IgD-negative memory B cell (primary cell): Measurements from ENCODE around the gene VOPP1. TPM values are rescaled to one million over a fixed set of nuclear protein-coding genes. Genes with fewer than 3 reads are reported as not detected.
A peak's percentile ranks its signal among the peaks of the same experiment; 100 is the strongest.
"Not testable (repeated sequence)": the region's sequence is repeated elsewhere in the genome, so short reads cannot be mapped to it uniquely, and the experiment has no call there.

Experiments
- H3K27ac Mint-ChIP-seq, 3 donors: one replicate each; pipeline ENCODE4 v1.8.0; 2020 to 2022; ENCODE audit warnings: mild to moderate bottlenecking in 3 of 3, mixed read lengths in 3 of 3, moderate library complexity in 1 of 3
- H3K27me3 Mint-ChIP-seq: one replicate; pipeline ENCODE4 v1.8.0; 2021; ENCODE audit warnings: mixed read lengths
- H3K36me3 Mint-ChIP-seq: one replicate; pipeline ENCODE4 v1.8.0; 2020; ENCODE audit warnings: mild to moderate bottlenecking, mixed read lengths
- H3K4me1 Mint-ChIP-seq, 3 donors: one replicate each; pipeline ENCODE4 v1.8.0; 2020 to 2022; ENCODE audit warnings: mixed read lengths in 3 of 3, mild to moderate bottlenecking in 1 of 3
- H3K4me3 Mint-ChIP-seq, 4 donors: one replicate each; pipeline ENCODE4 v1.8.0; 2020 to 2022; ENCODE audit warnings: mild to moderate bottlenecking in 4 of 4, mixed read lengths in 4 of 4, moderate library complexity in 3 of 4
- H3K9me3 Mint-ChIP-seq, 3 donors: one replicate each; pipeline ENCODE4 v1.8.0; 2020 to 2021; ENCODE audit warnings: mixed read lengths in 3 of 3, mild to moderate bottlenecking in 1 of 3
- polyA plus RNA-seq: library from polyadenylated mRNA; unstranded; fragments of 300-500 nt; fragmentation: Illumina TruSeq; gene quantifications from one replicate; pipeline ENCODE4 v1.2.3, GENCODE V29; 2021

VOPP1 gene
- polyA plus RNA-seq, 1 donor from 2014 or later, result 70.2 TPM

DNA sequence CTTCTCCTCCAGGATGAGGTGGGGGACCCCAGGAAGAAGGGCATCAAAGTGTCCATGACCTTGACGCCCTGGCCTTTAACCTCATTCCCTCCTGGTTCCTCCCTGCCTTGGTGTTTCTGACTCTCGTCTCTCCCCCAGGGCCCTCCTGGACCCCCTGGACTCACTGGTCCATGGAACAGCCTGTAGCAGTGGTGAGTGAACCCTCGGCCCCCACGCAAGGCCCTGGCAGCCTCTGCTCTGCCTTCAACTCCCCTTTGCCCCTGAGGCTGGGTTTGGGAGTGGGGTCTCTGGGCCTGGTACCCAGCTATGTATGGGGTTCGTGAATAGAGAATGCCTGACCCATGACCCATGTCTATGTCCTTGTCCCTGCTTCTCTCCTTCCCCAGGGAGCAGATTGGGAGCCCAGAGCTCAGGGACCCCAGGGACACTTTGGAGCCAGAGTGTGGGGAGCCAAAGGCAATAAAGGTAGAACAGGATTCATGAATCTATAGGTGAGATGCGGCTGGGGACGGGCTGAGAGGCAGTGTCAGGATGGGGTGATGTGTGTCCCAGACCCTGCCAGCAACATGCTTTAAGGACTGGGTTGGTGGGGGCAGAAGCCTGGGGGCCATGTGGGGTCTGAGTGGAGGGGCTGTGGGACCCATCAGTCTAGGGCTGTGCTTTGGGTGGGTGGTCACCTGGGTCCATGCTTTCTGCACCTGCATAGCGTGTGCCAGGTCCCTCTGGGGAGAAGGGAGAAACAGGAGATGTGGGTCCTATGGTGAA is 18.4 kb upstream of the VOPP1 start:
- Mint-ChIP-seq H3K27me3 (peaks cover 9% of the 10 kb centered on the region), H3K4me3 (no peak overlapping the region), H3K27ac (no peak overlapping the region), H3K36me3 (peaks cover 6% of the 10 kb centered on the region), H3K9me3 (no peaks in the 10 kb centered on the region), H3K4me1 (peaks cover 3 to 6% (median 4%) of the 10 kb centered on the region in 3 donors)

GRCh38 chr7:55589905-55590304 is 17.6 kb upstream of the VOPP1 start:
- Mint-ChIP-seq H3K9me3 (no peaks in the 10 kb centered on the region), H3K4me3 (peak overlapping the region in 1 of 4 donors; percentile 13), H3K27me3 (peaks cover 9% of the 10 kb centered on the region), H3K36me3 (peaks cover 6% of the 10 kb centered on the region), H3K27ac (peak overlapping the region in 1 of 3 donors; percentile 67), H3K4me1 (peaks cover 3 to 6% (median 5%) of the 10 kb centered on the region in 3 donors)

DNA sequence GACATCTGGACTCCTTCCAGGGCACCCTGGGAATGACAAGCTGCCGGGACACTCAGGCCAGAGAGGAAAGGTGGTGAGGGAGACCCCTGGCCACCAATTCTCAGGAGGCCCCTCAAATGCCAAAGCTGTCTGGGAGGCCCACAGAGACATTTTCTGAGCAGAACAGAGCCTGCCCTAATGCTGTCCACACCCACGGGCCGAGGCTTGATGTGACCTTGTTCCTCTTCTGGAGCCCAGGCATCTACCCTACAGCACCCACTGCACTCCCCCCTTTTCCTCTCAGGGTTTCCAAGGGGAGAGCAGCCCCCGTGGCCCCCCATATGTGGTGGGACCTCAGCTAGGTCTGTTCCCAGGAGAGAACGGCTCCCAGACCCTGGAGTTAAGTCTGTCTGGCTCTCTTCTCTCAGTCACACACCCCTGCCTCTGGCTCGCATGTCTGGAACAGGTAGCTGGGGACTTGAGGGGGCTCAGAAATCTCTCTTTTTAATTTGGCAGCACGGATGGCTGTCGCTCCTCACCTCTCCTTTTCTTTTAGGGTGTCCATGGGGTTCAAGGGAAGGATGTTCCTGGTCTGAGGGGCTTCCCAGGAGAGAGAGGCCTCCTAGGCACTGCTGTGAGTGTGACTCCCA is 16.8 kb upstream of the VOPP1 start:
- Mint-ChIP-seq H3K27me3 (peaks cover 9% of the 10 kb centered on the region), H3K4me3 (no peak overlapping the region), H3K36me3 (peaks cover 6% of the 10 kb centered on the region), H3K27ac (peak overlapping the region in 1 of 3 donors; percentile 67), H3K4me1 (peaks cover 3 to 6% (median 5%) of the 10 kb centered on the region in 3 donors), H3K9me3 (no peaks in the 10 kb centered on the region)

DNA sequence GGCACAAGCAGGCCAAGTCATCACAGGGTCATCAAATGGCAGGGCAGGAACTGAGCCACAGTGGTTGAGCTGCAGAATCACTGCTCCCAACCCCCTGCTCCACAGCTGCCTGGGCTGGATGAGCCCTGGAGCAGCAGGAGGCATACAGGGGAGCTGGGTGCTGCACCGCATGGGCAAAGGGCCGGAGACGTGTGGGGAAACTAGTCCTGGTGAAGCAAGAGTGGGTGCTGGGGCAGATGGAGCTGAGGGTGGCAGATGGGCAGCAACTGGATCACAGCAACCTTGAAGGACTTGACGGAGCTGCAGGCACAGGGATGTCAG is 16.0 kb upstream of the VOPP1 start:
- Mint-ChIP-seq H3K27ac (peak overlapping the region in 1 of 3 donors; percentile 71), H3K4me1 (peaks cover 3 to 6% (median 5%) of the 10 kb centered on the region in 3 donors), H3K27me3 (peaks cover 9% of the 10 kb centered on the region), H3K4me3 (no peak overlapping the region), H3K36me3 (peaks cover 6% of the 10 kb centered on the region), H3K9me3 (no peaks in the 10 kb centered on the region)

DNA sequence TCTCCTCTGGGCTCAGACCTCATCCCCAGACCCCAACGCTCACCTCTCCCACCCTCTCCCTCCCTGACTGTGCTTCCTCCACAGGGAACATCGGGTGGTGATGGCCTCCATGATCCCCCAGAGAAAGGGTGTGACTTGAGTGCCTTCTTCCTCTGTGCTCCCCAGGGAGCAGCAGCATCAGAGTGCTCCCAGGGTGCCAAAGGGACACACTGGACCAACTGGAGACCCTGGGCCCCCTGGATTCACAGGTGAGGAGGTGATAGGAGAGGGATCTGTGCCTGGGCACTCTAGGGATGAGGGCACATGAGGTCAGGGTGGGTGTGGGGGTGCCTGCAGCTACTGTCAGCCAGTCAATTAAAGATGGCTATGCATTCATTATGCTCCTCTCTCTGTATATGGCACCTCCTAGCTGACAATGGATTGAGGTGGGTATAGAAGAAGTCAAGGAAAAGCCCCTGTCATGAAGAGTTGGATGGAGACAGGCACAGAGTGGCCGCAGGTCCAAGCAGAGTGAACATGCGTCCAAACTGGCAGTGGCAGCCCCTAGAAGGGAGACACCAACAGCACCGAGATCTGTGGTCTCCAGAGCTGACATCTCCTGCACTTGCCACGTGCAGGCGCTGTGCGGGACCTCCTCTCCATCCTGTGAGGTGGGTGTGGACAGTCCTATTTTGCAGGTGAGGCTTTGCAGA is 15.5 kb upstream of the VOPP1 start:
- H3K4me1 Mint-ChIP-seq, result peaks cover 3 to 6% (median 5%) of the 10 kb centered on the region in 3 donors
- peak overlapping the region in 1 of 3 donors; percentile 71 for H3K27ac Mint-ChIP-seq
- H3K4me3 Mint-ChIP-seq, result no peak overlapping the region

GRCh38 chr7:55582656-55583055 is 10.4 kb upstream of the VOPP1 start:
- not testable (repeated sequence) for H3K4me1 Mint-ChIP-seq, H3K27me3 Mint-ChIP-seq, H3K9me3 Mint-ChIP-seq, H3K27ac Mint-ChIP-seq, H3K4me3 Mint-ChIP-seq, H3K36me3 Mint-ChIP-seq

More for the DNA sequence above, 15.5 kb upstream of the VOPP1 start:
- peaks cover 9% of the 10 kb centered on the region for H3K27me3 Mint-ChIP-seq
- H3K36me3 Mint-ChIP-seq, result peaks cover 6% of the 10 kb centered on the region
- H3K9me3 Mint-ChIP-seq, result no peaks in the 10 kb centered on the region

GRCh38 chr7:55576753-55577152 is 4.5 kb upstream of the VOPP1 start:
- H3K4me1 Mint-ChIP-seq, result peaks cover 7 to 18% (median 15%) of the 10 kb centered on the region in 3 donors
- peaks cover 0 to 2% (median 0%) of the 10 kb centered on the region in 3 donors for H3K9me3 Mint-ChIP-seq
- H3K27ac Mint-ChIP-seq, result no peak overlapping the region
- H3K4me3 Mint-ChIP-seq, result no peak overlapping the region
- H3K27me3 Mint-ChIP-seq, result no peaks in the 10 kb centered on the region
- H3K36me3 Mint-ChIP-seq, result peaks cover 5% of the 10 kb centered on the region

DNA sequence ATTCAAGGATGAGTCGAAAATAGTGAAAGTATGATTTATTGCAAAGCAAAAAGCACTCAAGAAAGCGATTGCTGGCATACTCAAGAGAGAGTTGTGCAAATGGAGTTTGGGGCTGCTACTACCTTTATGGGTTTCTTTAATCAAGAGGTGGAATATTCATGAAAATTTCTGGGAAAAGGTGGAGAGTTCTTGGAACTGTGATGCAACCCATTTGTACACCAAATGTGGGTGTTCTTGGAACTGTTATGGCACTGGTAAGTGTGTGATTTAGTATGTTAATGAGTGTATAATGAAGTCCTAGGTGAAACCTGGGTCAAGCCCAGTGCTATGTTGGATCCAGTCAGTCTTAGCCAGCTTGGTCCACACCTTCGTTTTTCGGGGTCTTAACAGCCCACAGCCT is 3.4 kb upstream of the VOPP1 start:
- Mint-ChIP-seq H3K27me3 (no peaks in the 10 kb centered on the region), H3K36me3 (peaks cover 3% of the 10 kb centered on the region), H3K4me1 (peaks cover 7 to 18% (median 15%) of the 10 kb centered on the region in 3 donors), H3K9me3 (peaks cover 0 to 2% (median 0%) of the 10 kb centered on the region in 3 donors), H3K4me3 (peak overlapping the region in 1 of 4 donors; percentile 18), H3K27ac (peak overlapping the region in 1 of 3 donors; percentile 59)

GRCh38 chr7:55575098-55575497 is 2.8 kb upstream of the VOPP1 start:
- H3K4me3 Mint-ChIP-seq, result peak overlapping the region in 1 of 4 donors; percentile 18
- peaks cover 2% of the 10 kb centered on the region for H3K36me3 Mint-ChIP-seq
- H3K27me3 Mint-ChIP-seq, result no peaks in the 10 kb centered on the region
- H3K27ac Mint-ChIP-seq, result no peak overlapping the region
- peaks cover 0 to 2% (median 0%) of the 10 kb centered on the region in 3 donors for H3K9me3 Mint-ChIP-seq
- peaks cover 11 to 22% (median 19%) of the 10 kb centered on the region in 3 donors for H3K4me1 Mint-ChIP-seq

DNA sequence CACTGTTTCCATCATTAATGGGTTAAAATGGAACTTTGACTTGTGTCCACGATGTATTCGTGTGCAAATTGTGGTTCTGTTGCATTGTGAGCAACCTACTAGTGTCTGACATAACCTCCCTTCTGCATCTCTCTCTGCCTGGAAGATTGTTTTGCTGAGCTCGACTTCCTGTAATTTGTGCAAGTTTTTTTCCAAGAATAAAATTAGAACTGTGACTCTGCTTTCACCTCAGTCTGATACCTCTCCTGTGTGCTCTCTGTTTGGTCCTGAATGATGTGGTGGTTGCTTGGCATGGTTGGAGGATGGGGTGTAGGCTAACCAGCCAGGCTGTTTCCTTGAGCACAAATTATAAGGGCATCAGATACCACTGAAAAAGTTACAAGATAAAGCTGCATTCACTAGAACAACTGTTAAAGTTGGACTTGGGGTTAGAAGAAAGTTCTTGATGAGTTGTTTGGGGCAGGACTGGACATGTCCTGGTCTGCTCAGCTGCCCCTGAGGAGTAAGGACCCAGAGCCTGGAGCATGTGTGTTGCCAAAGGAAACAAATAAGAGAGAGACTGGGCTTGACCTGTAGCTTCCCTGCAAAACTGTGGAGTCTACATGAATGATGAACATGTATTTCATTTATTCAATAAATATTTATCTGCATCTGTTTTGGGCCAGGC is 1.9 kb upstream of the VOPP1 start:
- H3K4me1 Mint-ChIP-seq, result peaks cover 18 to 29% (median 26%) of the 10 kb centered on the region in 3 donors
- H3K9me3 Mint-ChIP-seq, result peaks cover 0 to 2% (median 0%) of the 10 kb centered on the region in 3 donors
- H3K27ac Mint-ChIP-seq, result peak overlapping the region; percentile 4 to 91 (median 43)
- no peaks in the 10 kb centered on the region for H3K27me3 Mint-ChIP-seq
- H3K4me3 Mint-ChIP-seq, result peak overlapping the region; percentile 9 to 82 (median 70)
- peaks cover 2% of the 10 kb centered on the region for H3K36me3 Mint-ChIP-seq

- peaks cover 0 to under 1% (median 0%) of the 10 kb centered on the region in 3 donors for H3K9me3 Mint-ChIP-seq
- no peaks in the 10 kb centered on the region for H3K27me3 Mint-ChIP-seq
Observed at GRCh38 chr7:55573234-55573900, 1.1 kb upstream of the VOPP1 start.

GRCh38 chr7:55571511-55572377 is 558 bp downstream of the VOPP1 start:
- peak overlapping the region; percentile 93 to 99 (median 95) for H3K4me3 Mint-ChIP-seq
- H3K27me3 Mint-ChIP-seq, result no peaks in the 10 kb centered on the region
- no peaks in the 10 kb centered on the region for H3K9me3 Mint-ChIP-seq
- peaks cover 37 to 52% (median 47%) of the 10 kb centered on the region in 3 donors for H3K4me1 Mint-ChIP-seq
- H3K36me3 Mint-ChIP-seq, result peaks cover 4% of the 10 kb centered on the region
- H3K27ac Mint-ChIP-seq, result peak overlapping the region; percentile 81 to 95 (median 90)

More at GRCh38 chr7:55573234-55573900, 1.1 kb upstream of the VOPP1 start:
- Mint-ChIP-seq H3K4me3 (peak overlapping the region; percentile 82 to 94 (median 92)), H3K4me1 (peaks cover 25 to 37% (median 33%) of the 10 kb centered on the region in 3 donors), H3K27ac (peak overlapping the region; percentile 4 to 98 (median 43)), H3K36me3 (peaks cover 2% of the 10 kb centered on the region)

- Mint-ChIP-seq H3K9me3 (no peaks in the 10 kb centered on the region), H3K4me3 (peak overlapping the region; percentile 93 to 99 (median 95)), H3K27me3 (no peaks in the 10 kb centered on the region), H3K27ac (peak overlapping the region; percentile 81 to 95 (median 90)), H3K36me3 (peaks cover 3% of the 10 kb centered on the region), H3K4me1 (peaks cover 40 to 58% (median 54%) of the 10 kb centered on the region in 3 donors)
Observed at GRCh38 chr7:55570939-55571338, 1.4 kb downstream of the VOPP1 start.
